Choroid plexus epithelial cell (primary cell): ENCODE data around the gene DNAI2.
A peak's percentile ranks its signal among the peaks of the same experiment; 100 is the strongest.

Experiments used
- DNase-seq: peaks from one replicate; pipeline ENCODE4 v3.0.0-alpha.2; 2010; ENCODE audit warnings: low read depth
- H3K4me3 ChIP-seq: 2 replicates; pipeline ENCODE4 v1.5.1; 2011; ENCODE audit warnings: low read depth, mild to moderate bottlenecking, control low read depth, low read length, moderate library complexity
- TF ChIP-seq, protein P1 (sequence below): conservative IDR thresholded peaks from 2 replicates; pipeline ENCODE4 v1.5.1; 2011; ENCODE audit warnings: low read depth, mild to moderate bottlenecking, control low read depth, inconsistent platforms, low read length, moderate library complexity

The DNAI2 gene

DNA sequence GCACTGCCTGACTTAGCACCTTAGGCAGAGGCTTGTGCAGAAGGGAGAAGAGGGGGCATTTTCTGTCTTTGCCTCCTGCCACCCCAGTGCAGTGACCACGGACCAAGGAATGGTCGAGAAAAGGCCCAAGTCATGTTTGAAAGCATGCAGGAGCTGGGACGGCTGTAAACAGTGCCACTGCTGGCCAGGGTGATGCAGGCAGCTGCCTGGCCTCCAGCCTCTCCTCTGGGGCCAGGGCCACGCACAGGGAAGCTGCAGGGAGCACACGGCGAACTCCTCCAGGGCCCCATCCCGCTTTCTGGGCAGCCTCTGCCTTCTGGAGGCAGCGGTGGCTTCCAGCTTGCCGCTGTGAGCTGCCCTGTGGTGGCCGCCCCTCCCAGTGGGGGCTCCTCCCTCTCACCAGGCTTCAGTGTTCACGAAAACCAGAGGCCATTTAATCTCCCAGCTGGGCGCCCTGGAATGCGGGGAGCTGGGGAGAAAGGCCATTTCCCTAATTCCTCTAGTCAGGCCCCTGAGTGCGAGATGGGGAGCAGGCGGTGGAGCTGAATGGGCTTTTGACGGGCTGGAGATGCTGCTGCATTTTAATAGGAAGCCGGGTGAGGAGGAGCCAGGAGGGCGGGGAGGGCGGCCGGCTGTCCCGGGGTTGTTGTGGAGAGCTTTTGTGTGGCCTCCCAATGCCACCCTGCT is 28.7 kb upstream of the DNAI2 start:
- TF ChIP-seq, protein P1, sequence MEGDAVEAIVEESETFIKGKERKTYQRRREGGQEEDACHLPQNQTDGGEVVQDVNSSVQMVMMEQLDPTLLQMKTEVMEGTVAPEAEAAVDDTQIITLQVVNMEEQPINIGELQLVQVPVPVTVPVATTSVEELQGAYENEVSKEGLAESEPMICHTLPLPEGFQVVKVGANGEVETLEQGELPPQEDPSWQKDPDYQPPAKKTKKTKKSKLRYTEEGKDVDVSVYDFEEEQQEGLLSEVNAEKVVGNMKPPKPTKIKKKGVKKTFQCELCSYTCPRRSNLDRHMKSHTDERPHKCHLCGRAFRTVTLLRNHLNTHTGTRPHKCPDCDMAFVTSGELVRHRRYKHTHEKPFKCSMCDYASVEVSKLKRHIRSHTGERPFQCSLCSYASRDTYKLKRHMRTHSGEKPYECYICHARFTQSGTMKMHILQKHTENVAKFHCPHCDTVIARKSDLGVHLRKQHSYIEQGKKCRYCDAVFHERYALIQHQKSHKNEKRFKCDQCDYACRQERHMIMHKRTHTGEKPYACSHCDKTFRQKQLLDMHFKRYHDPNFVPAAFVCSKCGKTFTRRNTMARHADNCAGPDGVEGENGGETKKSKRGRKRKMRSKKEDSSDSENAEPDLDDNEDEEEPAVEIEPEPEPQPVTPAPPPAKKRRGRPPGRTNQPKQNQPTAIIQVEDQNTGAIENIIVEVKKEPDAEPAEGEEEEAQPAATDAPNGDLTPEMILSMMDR: no peak
- H3K4me3 ChIP-seq: no peak overlapping the region
- DNase-seq: peak; percentile 25

DNA sequence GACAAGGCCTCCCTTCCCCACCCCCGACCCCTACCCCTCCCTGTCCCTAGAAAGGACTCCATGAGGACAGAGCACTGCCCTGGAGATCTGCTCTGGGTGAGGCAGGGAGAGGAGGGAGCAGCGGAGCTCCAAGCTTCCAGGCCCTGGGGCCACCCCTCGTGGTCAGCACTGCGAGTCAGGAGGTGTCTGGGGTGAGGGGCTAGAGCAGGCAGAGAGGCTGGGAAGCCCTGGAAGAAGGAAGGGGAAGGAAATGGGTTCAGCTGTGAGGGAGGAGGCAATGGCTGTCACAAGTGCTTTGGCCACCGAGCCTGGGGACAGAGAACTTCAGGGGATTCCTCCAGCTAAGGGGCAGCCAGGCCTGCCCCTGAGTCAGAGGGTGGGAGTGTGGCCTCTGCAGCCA is 28.2 kb upstream of the DNAI2 start:
- TF ChIP-seq, protein P1: no peak
- no peak overlapping the region for H3K4me3 ChIP-seq
- no peak for DNase-seq

DNA sequence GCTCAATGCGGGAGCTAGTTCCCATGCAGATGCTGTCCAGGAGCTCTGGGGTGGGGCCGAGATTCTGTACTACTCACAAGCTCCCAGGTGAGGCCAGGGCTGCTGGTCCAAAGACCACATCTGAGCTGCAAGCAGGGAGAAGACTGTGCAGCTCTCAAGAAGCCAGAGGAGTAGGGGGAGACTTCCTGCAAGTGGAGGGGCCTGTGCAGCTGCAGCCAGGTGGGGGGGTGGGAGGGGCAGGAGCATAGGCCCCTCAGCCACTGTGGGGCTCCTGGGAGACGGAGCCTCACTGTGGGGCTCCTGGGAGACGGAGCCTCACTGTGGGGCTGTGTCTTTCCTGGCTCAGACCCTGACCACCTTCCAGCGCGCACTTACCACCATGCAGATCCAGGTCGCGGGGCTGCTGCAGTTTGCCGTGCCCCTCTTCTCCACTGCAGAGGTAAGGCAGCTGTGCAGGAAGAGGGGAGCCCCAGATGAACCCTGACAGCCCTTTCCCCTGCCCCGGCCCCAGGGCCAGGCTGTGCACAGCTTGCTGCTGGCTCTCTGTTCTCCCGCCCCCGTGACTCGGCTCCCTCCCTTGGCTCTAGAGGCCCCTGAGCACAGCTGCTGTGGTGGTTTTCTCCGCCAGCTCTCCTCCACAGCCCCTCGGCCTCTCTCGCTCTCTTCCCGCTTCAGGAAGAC is 24.3 kb upstream of the DNAI2 start:
- DNase-seq: no peak
- H3K4me3 ChIP-seq: no peak overlapping the region
- TF ChIP-seq, protein P1: no peak

DNA sequence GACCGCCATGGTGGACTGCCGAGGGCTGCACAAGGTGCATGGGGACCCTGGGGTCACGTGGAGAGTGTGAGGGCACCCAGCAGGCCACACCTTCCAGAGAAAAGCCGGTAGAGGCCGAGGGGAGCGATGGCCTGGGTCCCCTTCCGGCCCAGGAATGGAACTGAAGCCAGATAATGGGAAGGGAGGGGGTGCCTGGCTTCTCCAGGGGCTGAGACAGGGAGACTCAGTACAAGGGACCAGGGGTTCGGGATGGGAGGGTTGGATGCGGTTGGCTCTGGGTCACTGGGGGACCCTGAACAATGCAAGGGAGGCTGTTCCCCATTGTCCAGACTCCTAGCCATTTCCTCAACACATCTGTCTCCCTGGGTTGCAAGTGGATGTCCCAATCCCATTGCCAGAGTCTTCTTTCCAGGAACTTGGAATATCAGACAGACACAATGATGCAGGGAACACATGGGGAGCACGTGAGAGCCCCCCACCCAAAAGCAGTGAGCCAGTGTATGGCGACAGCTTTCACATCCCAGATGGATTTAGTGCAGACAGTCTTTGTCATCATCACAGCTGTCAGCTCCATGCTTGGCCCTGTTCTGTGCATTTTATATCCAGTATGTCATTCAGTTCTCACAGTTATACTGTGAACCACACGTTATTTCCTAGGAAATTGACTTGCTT is 23.6 kb upstream of the DNAI2 start:
- TF ChIP-seq, protein P1: no peak
- no peak for DNase-seq
- no peak overlapping the region for H3K4me3 ChIP-seq

DNA sequence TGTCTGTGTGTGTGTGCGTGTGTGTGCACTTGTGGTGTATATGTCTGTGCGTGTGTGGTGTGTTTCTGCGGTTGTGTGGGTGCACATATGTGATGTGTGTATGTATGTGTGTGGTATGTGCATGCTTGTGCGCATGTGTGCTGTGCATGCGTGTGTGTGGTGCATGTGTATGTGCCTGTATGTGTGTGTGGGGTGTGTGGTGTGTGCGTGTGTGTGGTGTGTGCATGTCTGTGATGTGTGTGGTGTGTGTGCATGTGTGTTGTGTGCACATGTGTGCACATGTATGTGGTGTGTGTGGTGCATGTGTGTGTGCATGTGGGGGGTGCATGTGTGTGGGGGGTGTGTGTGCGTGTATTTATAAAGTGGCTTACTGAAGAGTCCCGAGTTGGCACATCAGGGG is 23.0 kb upstream of the DNAI2 start:
- no peak for DNase-seq
- TF ChIP-seq, protein P1: no peak

DNA sequence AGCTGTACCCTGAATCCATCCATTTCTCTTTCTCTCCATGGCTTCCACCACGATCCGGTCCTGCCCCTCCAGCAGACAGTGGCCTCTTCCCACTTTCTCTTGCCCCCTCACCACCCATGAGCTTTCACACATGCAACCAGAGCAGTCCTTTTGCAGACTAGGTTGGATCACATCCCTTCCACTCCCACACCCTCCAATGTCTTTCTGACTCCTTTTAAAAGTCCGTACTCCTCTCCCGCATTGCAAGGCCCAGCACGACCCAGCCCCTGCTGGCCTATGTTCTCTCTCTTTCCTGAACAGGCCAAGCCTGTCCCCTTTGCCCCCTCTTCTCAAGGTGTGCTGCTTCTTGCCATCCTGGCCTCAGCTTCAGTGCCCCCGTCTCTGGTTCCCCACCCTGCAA is 22.5 kb upstream of the DNAI2 start:
- TF ChIP-seq, protein P1: no peak
- DNase-seq: no peak
- no peak overlapping the region for H3K4me3 ChIP-seq

More for the DNA sequence above, 23.0 kb upstream of the DNAI2 start:
- H3K4me3 ChIP-seq: no peak overlapping the region
